Endothelial cell (in vitro differentiated cells): ENCODE data around the gene FN1. TPM values are rescaled to one million over a fixed set of nuclear protein-coding genes. Genes with fewer than 3 reads are reported as not detected.

ENCODE experiments used
- DNase-seq: peaks from one replicate; pipeline ENCODE4 v3.0.0; 2021; ENCODE audit warnings: low spot score
- H3K27ac Mint-ChIP-seq: one replicate; pipeline ENCODE4 v1.8.0; 2021; ENCODE audit warnings: mixed read lengths, inconsistent platforms; ENCODE audit not compliant: unreplicated experiment
- H3K27me3 Mint-ChIP-seq: one replicate; pipeline ENCODE4 v1.8.0; 2021; ENCODE audit warnings: mild to moderate bottlenecking, moderate library complexity, mixed read lengths, inconsistent platforms; ENCODE audit not compliant: unreplicated experiment
- H3K36me3 Mint-ChIP-seq: one replicate; pipeline ENCODE4 v1.8.0; 2021; ENCODE audit warnings: mild to moderate bottlenecking, low read depth, mixed read lengths, inconsistent platforms; ENCODE audit not compliant: unreplicated experiment
- H3K4me1 Mint-ChIP-seq: one replicate; pipeline ENCODE4 v1.8.0; 2021; ENCODE audit warnings: mild to moderate bottlenecking, mixed read lengths, inconsistent platforms; ENCODE audit not compliant: unreplicated experiment
- H3K4me3 Mint-ChIP-seq: one replicate; pipeline ENCODE4 v1.8.0; 2021; ENCODE audit warnings: mild to moderate bottlenecking, mixed read lengths, inconsistent platforms; ENCODE audit not compliant: unreplicated experiment
- H3K9me3 Mint-ChIP-seq: one replicate; pipeline ENCODE4 v1.8.0; 2021; ENCODE audit warnings: mixed read lengths, inconsistent platforms; ENCODE audit not compliant: unreplicated experiment
- CTCF ChIP-seq: fragments of 200-600 bp; sonication (generic); IDR thresholded peaks from one replicate; pipeline ENCODE4 v1.5.0; 2021; ENCODE audit warnings: antibody characterized with exemption; ENCODE audit not compliant: unreplicated experiment
- total RNA-seq: library from RNA; stranded (reverse); fragmentation: NEBNext Ultra II Directional; extraction: Animal tissue kit (Norgen Biotek cat#: 25700); gene quantifications from one replicate; pipeline ENCODE4 v1.2.1, GENCODE V29; 2021; ENCODE audit not compliant: unreplicated experiment

Gene FN1
- total RNA-seq, 1 donor from 2014 or later: 1,159 TPM

DNA sequence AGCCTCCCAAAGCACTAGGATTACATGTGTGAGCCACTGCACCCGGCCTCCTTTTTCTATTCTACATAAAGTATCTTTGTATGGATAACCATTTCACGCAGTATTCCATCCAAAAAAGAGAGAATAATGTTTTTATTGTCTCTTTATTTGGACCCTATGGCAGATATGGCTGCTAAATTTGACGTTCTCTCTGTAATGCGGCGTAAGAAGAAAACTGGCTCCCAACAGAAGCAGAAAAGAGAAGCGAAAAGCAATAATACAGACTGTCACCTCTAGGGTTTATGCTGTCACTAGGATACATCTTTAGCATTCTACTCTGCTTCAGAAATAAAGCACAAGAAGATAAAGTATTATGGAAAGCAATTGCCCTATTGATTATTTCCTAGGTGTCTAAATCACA is 55.9 kb downstream of the FN1 start:
- Mint-ChIP-seq H3K4me3 (no peak overlapping the region), H3K36me3 (peaks cover 61% of the 10 kb centered on the region), H3K27ac (no peak overlapping the region), H3K27me3 (no peaks in the 10 kb centered on the region), H3K4me1 (no peaks in the 10 kb centered on the region), H3K9me3 (no peaks in the 10 kb centered on the region)
- no peak for DNase-seq
- TF ChIP-seq CTCF: no peak

DNA sequence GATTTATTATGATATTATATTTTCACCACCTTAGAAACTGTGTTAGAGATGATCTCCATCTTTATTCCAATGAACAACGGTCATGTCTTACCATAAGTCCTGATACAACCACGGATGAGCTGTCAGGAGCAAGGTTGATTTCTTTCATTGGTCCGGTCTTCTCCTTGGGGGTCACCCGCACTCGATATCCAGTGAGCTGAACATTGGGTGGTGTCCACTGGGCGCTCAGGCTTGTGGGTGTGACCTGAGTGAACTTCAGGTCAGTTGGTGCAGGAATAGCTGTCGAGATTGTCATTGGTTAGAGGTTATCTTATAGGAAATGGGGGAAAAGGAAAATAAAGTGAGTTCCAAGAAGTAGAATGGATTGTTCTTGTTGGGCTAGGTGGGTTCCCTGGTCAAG is 56.8 kb downstream of the FN1 start:
- H3K27me3 Mint-ChIP-seq: no peaks in the 10 kb centered on the region
- DNase-seq: no peak
- H3K36me3 Mint-ChIP-seq: peaks cover 69% of the 10 kb centered on the region
- H3K4me1 Mint-ChIP-seq: no peaks in the 10 kb centered on the region
- H3K27ac Mint-ChIP-seq: no peak overlapping the region
- H3K9me3 Mint-ChIP-seq: no peaks in the 10 kb centered on the region
- TF ChIP-seq CTCF: no peak
- H3K4me3 Mint-ChIP-seq: no peak overlapping the region

DNA sequence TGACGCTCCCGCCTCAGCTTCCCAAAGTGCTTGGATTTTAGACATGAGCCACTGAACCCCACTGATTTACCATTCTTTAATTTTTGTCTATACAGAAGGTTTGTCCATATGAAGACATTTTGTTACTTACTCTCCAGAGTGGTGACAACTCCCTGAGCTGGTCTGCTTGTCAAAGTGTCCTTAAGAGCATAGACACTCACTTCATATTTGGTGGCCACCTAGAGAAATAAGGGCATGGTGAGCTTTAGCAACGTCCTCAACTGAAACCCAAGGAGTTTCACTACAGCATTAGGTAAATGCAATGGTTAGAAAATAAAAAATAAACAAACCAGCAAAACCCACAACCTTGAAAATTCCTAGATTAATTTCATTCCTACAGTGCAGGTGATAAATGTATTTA is 57.8 kb downstream of the FN1 start:
- no peak overlapping the region for H3K27ac Mint-ChIP-seq
- TF ChIP-seq CTCF: no peak
- H3K27me3 Mint-ChIP-seq: no peaks in the 10 kb centered on the region
- no peaks in the 10 kb centered on the region for H3K9me3 Mint-ChIP-seq
- no peak overlapping the region for H3K4me3 Mint-ChIP-seq
- H3K4me1 Mint-ChIP-seq: no peaks in the 10 kb centered on the region
- H3K36me3 Mint-ChIP-seq: peaks cover 62% of the 10 kb centered on the region
- DNase-seq: no peak

GRCh38 chr2:215377283-215377682 is 58.6 kb downstream of the FN1 start:
- Mint-ChIP-seq H3K36me3 (peaks cover 57% of the 10 kb centered on the region), H3K9me3 (no peaks in the 10 kb centered on the region), H3K4me1 (no peaks in the 10 kb centered on the region), H3K27me3 (no peaks in the 10 kb centered on the region), H3K27ac (no peak overlapping the region), H3K4me3 (no peak overlapping the region)
- DNase-seq: no peak
- no peak for TF ChIP-seq CTCF

DNA sequence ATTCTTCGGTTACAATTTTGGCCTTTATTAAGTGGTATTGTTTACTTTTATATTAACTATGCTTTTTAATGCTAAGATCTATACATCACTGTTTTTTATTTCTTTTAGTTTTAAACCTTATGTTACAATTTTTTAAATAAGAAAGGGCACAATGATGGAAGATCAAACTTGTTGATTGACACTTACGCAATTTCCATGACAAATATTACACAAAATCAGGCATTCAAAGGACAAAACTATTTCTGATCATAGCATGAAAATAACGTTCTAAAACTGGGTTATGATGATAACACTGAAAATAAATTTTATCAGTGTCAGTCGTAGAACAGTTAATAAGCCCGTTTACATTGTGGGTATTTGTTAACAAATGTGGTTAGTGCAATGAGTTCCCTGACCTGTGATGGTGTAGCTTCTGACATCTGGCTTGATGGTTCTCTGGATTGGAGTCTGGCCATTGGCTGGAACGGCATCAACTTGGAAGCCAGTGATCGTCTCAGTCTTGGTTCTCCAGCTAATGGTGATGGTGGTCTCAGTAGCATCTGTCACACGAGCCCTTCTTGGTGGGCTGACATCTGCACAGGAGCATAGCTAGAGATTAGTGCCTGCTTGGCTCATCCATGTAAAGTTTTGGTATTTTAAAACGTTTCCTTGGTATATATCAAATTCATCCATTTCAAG is 59.6 kb downstream of the FN1 start:
- no peak for DNase-seq
- H3K4me3 Mint-ChIP-seq: peak overlapping the region; percentile 71
- no peaks in the 10 kb centered on the region for H3K27me3 Mint-ChIP-seq
- H3K36me3 Mint-ChIP-seq: peaks cover 57% of the 10 kb centered on the region
- no peak overlapping the region for H3K27ac Mint-ChIP-seq
- H3K9me3 Mint-ChIP-seq: no peaks in the 10 kb centered on the region
- TF ChIP-seq CTCF: no peak
- no peaks in the 10 kb centered on the region for H3K4me1 Mint-ChIP-seq
